GM21576 (cell line): ENCODE results near the gene AGFG1.
"Not testable (repeated sequence)": the region's sequence is repeated elsewhere in the genome, so short reads cannot be mapped to it uniquely, and the experiment has no call there.

Experiments
- ATAC-seq: cut with Tn5 transposase; IDR thresholded peaks from one replicate; pipeline ENCODE4 v1.9.1; 2021; ENCODE audit warnings: mild to moderate bottlenecking, moderate library complexity; ENCODE audit not compliant: unreplicated experiment

The AGFG1 gene

DNA sequence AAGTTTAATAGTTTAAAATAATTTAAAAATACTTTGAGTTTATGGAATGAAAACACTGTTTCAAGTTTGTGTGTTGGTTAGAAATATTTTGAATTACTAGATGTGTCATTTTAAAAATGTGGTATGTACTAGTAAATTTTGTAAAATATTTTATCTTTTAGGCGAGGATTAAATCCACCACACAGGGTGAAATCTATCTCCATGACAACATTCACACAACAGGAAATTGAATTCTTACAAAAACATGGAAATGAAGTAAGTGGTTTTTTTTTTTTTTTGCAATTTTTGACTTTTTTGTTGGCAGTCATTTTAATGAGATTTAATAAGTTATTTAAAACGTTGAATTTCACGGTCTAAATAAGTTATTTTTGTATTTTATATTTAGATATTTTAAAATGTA, 19.4 kb downstream of the AGFG1 start:
- ATAC-seq = no peak

DNA sequence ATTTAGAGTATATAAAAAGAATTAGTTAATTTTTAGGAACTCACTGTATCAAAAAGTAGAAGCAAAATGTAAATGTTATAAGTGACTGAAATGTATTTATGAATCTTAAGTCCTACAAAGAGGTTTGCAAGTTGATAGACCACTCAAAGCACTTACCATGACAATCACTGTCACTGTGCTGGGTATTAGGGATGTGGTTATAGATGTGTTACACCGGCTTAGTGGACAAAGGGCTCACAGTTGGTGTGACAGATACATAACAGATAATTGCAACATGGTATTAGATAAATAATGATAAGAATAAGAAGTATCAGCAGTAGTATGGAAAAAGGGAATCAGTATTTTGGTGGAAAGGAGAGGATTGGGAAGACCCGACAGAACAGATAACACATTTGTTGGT, 21.6 kb downstream of the AGFG1 start:
- ATAC-seq = no peak

DNA sequence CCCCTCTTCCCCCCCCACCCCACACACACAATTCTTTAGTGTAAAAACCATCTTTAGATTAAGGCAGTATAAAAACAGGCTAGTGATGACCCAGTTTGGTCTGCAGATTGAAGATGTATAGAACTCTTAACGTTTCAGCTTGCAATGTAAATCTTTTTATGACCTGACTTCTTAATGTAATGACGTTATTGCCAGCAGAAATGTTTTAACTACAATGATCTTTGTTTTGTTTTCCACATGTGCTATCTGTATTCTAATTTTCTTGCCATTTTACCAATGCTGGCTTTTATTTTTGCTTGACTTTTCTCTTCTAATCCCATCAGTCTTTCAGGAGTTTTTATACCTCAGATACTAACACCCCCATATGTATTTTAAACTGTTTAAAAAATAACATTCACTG, 25.2 kb downstream of the AGFG1 start:
- ATAC-seq = no peak

DNA sequence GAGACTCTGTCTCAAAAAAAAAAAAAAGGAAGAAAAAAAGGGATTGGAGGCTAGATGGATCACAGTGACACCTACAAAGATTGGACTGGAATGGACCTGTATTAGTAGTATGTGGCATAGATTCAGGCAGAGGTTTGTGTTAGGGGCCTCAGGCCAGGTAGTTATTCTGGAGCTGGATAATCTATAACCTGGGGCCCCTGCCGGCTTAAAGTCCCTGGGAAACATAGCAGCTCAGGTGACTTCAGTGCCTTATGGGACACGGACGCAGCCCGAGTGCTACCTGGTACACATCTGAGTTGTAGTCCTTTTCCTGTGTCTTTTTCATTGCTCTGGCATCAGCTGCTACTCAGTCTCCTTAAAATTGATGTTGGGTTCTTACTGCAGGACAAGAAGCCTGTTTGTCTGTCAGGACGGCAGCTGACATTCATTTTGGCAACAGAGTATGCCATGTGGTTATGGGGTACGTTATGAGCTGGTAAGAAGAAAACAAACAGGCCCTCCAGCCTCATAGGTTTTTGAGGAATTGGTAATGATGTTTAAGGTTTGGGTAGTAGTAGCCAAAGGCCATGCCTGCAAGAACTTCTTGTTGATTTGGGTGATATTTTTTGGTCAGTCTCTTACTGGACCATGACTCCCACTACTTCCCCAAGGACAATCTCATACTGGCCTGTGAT, 27.8 kb downstream of the AGFG1 start:
- ATAC-seq = no peak

DNA sequence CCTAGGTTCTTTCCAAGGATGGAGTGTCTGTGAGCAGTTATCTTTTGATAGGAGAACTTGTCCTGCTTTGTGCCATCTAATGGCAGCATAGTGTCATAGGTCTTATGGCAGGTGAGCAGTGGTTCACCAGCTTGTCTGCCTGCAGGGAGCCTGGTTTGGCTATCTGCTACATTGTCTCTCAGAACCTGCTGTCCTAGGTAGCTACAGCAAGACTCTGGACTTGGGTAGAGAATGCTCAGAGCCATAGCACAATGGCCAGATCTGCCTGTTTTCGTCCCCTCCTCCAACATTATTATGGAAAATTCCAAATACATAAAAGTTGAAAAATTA, 28.3 kb downstream of the AGFG1 start:
- no peak for ATAC-seq

DNA sequence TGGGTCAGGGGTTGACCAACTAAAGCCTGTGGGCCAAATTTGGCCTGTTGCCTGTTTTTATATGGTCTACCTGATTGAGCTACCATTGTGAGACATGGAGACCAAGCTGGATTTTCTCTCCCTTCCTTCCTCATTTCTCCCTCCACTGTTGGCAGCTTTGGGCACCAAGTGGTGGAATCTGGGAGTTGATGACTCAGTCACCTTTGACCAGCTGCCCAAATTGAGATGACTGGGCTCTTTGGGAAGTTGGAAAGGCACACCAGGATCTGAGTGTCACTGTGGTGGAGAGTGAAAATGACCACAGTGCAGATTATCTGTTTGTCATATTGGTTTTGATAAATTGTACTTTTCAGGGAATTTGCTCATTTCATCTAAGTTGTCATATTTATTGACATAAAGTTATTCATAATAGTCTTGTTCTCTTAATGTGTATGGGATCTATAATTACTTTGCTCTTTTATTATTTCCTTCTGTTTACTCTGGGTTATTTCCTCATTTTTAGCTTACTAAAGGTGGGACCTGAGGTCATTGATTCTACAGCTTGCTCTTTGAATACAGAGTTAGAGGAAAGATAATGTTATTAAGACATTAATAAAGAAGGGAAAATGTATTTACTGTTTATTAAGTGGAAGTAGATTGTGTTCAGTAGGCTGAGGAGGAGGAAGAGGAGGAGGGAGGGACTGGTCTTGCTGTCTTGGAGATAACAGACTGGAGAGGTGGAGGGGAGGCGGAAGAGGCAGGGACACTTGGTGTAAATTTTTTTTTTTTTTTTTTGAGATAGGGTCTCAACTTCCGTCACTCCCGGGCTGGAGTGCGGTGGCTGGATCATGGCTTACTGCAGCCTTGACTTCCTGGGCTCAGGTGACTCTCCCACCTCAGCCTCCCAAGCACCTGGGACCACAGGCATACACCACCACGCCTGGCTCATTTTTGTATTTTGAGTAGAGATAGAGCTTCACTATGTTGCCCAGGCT, 31.8 kb downstream of the AGFG1 start:
- ATAC-seq = no peak

DNA sequence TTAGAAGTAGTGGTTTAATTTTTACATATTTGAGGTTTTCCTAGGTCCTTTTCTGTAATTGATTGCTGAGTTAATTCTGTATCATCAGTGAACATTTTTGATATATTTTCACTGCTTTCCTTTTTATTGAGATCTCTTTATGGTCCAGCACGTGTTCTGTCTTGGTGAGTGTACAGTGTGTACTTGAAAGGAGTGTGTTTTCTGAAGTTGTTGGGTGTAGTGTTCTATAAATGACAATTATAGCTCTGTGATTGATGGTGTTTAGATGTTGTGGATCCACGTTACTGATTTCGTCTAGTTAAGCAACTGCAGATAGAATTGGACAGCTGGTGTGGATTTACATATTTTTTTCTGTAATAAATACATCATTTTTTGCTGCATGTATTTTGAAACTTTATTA, 32.7 kb downstream of the AGFG1 start:
- no peak for ATAC-seq

DNA sequence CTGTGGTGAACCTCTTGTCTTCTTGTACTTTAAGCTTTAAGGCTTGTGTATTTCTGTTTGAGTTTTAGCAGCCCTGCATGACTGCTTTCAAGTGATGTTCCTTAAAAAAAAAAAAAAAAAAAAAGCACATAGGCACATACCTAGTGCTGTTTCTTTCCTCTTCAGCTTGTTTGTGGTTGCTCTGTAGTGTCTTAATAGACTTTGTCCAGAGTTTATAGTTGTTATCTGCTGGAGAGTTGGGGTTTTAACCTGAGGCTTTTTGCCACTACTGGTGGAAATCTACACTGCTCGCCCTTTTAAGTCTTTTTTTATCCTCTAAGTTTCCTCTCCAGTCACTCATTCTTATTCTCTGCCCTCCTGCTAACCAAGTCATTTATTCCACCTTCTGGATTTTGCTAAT, 34.5 kb downstream of the AGFG1 start:
- no peak for ATAC-seq

DNA sequence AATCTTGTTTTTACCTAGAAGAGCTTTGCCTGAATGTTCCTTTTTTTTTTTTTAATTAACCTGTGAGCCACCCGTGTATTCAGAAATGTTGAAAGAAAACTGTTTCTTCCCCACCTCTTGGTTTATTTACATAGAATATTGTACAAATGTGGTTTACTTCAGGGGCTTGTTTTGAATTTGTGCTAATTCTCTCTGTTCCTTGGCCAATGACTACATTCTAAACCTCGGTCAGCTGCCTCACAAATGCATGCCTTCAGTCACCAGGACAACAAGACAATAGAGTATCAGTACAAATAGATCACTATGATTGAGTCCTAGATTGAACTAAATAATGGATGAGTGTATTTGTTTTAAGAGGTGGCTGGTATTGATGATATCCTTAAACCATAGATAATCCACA, 36.0 kb downstream of the AGFG1 start:
- no peak for ATAC-seq

DNA sequence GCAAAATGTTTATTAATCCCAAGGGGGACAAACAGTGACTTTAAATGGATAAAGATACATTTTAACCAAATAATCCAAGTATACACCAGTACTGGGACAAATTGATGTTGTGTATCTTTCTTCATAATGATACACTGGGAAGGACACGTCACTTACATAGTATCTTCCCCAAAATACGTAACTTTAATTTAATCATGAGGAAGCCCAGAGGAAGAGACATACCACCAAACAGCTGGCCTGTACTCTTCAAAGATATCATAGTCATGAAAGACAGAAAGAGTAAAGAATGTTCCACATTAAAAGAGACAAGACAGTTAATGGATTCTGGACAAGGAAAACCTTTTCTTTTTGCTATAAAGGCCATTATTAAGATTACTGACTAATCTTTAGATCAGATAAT, 37.1 kb downstream of the AGFG1 start:
- no peak for ATAC-seq

DNA sequence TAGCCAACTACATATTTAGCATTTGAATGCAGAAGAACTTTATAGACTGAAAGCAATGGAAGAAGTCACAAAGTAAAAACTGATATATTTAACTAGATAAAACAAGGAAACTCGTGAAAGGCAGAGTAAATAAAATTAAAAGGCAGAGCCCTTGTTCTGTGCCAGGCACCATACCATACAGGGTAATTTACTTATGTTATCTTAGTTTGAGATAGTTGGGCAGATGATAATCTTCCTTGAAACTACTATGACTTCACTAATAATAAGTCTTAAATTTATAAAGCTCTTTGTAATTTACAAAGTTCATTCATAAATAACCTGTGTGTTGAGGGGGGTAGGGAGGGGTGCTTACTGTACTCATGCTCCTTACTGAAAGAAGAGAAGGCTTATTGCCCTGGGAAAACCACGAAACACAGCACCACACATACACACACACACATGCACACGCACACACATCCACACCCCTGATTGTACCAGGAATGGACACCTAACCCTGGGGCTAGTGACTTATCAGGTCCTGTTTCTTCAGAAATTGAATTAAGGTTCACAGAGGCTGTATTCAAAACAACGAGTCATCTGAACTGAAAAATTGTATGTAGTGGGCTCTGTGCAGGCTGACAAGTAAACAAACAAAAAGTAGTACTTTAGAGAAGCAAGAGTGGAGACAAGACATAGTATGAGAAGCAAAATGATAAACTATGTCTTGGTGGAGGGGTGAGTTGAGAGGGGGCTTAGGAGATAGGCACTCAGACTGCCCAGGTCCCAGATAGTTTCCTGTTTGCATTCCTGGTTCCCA, 38.1 kb downstream of the AGFG1 start:
- ATAC-seq = no peak

DNA sequence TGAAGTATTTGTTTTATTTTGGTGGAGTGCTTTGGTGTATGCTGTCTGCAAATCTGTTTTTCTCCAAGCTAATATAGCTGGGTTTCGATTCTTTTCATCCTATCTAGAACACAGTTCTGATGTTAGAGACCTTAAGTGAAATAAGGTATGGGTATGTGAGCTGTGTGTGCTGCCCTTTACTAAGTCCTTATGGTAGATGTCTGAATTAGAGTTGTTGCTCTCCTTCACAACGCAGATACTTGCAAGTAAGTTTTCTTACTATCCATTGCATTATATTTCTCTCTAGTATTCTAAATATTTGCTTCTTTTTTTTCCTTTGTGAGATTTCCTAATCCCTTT, 38.6 kb downstream of the AGFG1 start:
- no peak for ATAC-seq

DNA sequence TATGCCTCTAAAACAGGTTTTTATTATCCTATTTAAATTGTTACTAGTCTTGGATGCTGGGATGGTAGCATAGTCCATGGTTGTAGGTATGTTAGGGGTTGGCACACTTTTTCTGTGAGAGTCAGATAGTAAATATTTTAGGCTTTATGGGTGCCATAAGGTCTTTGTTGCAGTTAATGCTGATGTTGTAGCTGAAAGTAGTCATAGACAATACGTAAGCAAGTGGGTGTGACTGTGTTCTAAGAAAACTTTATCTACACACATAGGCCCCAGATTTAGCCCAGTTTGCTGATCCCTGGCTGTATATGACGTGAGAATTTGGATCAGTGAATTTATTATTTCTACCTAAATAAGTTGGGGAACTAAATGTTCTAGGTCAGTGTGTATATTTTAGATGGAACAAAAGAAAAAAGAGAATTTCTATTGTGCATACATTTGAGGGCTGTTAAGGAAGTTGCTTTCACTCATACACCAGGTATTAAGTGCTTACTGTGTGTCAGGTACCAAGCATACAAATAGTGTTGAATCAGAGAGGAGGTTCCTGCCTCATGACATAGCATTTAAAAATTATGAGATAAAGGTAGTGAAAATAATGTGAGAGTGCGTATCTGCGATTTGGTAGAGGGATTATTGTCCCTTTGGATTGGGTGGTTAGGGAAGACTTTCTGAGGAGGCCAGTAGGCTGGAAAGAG, 39.4 kb downstream of the AGFG1 start:
- no peak for ATAC-seq

DNA sequence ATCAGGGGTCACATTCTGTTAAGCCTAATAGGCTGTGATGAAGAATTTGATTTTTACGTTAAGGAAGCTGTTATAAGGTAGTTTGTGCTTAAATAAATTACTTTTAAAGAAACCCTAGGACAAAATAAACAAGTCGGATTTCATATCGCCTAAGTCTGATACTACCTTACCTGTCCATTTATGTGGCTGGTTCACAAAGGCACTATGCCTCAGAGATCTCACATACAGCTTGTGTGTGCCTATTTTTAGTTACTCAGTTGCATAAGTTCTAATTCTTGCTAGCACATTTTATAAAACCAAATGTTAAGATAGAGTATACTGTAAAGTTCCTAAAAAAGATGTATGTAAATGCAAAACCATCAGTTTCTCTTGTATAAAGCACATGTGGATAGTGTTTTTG, 40.0 kb downstream of the AGFG1 start:
- ATAC-seq = no peak

DNA sequence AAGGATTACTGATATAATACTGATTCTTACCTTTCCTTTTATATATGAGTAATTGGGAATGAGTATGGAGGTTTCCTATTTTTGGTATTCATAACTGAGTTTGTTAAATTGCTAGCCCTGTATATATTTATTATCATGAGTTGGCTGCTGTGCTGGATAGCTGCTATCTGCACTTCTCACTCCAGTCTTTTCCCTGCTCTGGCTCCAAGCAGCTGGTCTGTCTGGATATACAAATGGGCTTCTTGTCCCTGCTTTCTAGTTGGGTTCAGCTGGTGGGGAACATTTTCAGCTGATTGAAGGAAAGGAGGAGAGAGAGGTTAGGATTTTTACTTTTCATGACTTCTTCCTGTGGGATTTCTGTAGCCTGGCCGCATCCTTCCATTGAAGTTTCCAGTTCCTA, 41.2 kb downstream of the AGFG1 start:
- ATAC-seq = no peak

DNA sequence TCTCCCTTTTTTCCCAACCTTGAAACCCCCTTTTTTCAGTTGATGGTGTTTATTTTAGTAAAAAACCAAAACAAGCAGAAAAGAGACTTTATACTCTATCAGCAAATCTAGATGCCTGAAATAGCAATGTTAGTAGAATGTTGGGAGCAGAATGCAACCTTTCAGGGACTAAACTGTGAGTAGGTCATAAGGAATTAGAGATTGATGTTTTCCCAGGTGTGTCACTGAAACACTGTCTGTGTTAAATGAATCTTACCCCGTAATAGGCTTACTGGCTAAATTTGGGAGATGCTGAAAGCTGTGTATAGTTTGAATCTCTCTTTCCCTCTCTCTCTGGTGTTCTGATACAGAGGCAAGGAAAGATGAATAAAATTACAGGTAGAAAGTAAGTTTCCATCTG, 43.8 kb downstream of the AGFG1 start:
- ATAC-seq = no peak

DNA sequence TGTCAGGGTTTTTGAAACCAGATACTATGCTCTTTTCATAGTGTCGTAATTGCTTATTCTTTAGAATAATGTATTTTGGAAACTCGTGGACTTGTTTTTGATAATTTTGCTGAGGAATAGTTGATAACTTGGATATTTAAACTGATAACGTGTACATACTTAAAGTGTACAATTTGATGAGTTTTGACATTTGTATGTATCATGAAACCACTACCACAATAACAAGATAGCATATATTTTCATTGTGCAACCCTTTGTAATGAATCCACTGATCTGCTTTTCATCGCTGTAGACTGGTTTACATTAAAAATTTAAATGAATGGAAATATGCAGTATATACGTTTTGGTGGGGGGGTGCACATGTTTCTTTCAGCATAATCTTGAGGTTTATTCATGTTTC, 45.8 kb downstream of the AGFG1 start:
- ATAC-seq = no peak

DNA sequence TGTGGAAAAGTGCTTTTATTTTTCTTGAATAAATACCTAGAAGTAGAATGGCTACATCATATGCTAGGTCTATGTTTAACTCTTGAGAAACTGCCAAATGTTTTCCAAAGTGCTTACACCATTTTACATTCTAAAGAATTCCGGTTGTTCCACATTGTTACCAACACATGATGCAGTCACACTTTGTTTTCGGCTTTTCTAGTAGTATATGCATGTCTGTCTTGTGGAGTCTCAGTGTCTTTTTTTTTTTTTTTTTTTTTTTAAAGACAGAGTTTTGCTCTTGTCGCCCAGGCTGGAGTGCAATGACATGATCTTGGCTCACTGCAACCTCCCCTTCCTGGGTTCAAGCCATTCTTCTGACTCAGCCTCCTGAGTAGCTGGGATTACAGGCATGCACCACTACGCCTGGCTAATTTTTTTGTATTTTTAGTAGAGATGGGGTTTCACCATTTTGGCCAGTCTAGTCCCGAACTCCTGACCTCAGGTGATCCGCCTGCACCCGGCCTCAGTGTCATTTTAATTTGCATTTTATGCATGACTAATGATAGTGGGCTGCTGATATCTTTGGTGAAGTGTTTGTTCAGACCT, 46.4 kb downstream of the AGFG1 start:
- ATAC-seq = not testable (repeated sequence)

DNA sequence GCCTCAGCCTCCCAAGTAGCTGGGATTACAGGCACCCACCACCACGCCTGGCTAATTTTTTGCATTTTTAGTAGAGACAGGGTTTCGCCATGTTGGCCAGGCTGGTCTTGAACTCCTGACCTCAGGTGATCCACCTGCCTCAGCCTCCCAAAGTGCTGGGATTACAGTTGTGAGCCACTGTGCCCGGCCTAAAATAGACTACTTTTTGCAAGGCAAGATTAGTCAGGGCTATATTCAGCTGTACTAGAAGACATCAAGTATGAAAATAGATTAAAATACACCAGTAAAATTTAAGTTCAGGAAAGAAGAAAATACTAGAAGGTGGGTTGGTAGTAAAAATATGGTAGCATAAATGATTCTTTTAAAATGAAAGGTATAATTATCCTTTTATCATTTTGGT, 49.2 kb downstream of the AGFG1 start:
- ATAC-seq = not testable (repeated sequence)

DNA sequence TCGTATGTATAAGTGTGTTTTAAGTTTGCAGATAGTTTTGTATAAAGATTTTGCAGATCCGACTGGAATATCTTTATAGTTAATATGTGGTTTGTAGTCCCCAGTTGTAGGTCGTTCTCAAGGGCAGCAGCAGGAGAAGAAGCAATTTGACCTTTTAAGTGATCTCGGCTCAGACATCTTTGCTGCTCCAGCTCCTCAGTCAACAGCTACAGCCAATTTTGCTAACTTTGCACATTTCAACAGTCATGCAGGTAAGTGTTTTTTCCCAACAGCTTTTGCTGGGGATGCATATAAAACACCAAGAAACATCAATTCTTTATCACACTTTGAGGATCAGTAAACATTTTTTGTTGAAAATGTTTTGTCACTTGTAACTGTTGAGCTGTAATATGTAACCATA, 52.7 kb downstream of the AGFG1 start:
- ATAC-seq = no peak

DNA sequence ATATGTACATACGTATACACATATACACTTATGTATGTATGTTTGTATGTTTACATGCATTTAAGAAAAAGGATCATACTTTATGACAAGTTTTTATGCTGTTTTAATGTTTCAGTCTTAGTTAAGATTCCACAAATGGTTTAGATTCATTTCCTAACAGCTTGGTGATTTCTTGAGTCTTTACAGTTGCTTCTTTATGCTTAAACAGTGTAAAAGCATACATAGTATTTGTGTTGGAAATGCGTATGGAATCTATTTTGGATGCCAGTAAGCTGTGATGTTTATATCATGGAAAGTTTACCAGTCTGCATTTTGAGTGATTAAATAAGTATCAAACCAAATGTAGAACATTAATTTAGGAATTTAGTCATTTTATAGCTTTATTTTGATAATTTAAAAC, 55.4 kb downstream of the AGFG1 start:
- no peak for ATAC-seq
